ENCODE data around the gene SLC24A3. TPM values are rescaled to one million over a fixed set of nuclear protein-coding genes. Genes with fewer than 3 reads are reported as not detected.
A peak's percentile ranks its signal among the peaks of the same experiment; 100 is the strongest.
"Not testable (repeated sequence)": the region's sequence is repeated elsewhere in the genome, so short reads cannot be mapped to it uniquely, and the experiment has no call there.

Gene SLC24A3
- total RNA-seq, 1 experiment from 2014 or later: 0.04 TPM

DNA sequence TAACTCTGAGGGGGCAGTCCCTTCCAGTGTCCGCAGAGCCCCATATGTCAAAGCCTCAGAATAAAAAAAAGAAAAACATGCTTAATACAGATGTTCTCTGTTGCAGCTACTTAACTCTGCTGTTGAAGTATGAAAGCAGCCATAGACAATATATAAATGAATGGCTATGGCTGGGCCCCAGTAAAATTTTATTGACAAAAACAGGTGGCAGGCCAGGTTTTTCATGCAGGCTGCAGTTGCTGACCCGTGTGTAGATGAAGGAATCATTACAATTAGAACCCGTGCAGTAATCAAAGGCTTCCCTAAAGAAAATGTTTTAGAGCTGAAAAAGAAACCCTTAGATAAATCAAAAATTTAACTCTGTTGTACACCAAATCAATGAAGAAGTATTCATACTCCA is 532.7 kb downstream of the SLC24A3 start:
- DNase-seq (ENCODE audit: low spot score): no peak

DNA sequence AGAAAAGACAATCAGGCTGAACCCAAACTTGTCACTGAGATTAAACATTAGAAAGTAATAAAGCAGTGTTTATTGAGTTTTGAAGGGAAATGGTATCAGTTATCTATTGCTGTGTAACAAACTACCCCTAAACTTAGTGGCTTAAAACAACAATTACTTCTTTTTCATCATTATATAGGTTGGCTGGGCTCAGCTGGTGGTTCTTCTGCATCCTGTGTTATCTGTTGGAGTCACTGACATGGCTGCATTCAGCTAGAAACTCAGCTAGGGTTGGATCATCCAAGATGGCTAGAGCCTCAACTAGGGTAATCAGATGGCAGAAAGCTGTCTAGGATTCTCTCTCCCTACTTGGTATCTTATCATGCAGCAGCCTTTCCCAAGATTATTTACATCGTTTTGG is 533.1 kb downstream of the SLC24A3 start:
- no peak for DNase-seq (ENCODE audit: low spot score)

DNA sequence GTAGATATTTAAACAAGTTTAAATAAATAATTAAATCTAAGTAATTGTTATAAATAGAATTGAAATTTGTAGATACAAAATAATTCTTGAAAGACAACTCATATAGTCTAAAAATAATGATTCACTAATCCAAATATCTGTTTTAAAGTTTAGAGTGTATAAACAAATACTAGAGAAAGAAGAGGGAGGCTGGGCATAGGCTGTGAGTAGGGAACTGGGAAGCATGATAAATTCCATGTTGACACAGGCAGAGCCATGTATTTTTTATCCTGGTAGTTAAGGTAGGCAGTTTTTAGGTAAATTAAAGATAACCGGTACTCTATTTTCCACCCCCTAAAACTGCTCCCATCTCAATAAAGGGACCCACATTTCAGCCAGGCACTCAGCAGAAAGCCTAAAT is 534.0 kb downstream of the SLC24A3 start:
- DNase-seq (ENCODE audit: low spot score): no peak

DNA sequence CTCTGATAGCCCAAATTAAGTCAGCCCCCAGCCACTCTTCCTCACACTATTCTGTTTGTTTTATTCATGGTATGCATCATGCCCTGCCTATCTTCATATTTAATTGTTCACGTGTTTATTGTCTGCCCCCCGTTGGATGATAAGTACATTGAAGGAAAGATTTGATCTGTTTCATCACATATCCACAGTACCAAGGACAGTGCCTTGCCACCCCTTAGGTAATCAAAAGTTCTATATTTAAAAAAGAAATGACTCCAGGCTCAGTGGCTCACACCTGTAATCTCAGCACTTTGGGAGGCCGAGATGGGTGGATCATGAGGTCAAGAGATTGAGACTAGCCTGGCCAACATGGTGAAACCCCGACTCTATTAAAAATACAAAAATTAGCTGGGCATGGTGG is 535.5 kb downstream of the SLC24A3 start:
- no peak for DNase-seq (ENCODE audit: low spot score)

DNA sequence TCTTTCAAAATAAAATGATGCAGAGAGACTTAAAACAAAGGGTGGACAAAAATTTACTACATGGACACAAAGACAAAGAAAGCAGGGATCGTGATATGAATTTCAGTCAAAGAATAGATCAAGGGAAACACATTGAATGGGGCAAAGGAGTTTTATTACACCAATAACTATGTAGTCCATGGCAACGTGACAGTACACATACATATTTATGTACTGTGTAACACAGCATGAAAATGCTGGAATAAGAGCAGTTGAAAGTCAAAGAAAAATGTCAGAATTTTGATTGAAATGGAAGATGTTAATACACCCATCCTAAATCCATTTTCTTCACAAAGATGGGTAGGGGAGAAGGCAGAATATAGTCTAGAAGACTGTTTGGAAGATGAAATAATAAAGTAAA is 536.2 kb downstream of the SLC24A3 start:
- DNase-seq (ENCODE audit: low spot score): no peak

DNA sequence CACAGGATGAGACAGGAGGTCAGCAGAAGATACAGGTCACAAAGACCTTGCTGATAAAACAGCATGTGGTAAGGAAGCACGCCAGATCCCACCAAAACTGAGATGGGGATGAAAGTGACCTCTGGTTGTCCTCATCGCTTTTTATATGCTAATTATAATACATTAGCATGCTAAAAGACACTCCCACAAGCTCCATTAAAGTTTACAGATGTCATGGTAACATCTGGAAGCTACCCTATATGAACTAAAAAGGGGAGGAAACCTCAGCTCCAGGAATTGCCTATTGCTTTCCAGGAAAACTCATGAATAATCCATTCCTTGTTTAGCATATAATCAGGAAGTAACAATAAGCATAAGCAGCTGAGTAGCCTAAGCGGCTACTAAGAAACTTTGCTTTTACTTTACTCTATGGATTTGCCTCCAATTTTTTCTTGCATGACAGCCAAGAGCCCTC is 537.2 kb downstream of the SLC24A3 start:
- DNase-seq (ENCODE audit: low spot score): no peak

DNA sequence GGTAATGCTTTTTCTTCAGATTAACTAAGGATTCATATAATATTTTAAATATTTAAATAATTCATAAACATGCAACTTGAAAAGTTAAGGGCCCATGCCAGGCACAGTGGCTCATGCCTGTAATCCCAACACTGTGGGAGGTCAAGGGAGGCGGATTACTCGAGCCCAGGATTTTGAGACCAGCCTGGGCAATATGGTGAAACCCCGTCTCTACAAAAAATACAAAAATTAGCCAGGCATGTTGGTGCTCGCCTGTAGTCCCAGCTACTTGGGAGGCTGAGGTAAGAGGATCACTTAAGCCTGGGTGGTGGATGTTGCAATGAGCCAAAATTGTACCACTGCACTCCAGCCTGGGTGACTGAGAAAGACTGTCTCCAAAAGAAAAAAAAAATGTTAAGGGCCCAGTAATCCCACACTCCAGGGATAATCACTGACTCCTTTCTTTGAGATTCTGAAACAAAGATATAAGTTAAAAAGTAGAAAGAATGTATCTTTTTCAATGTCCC is 537.7 kb downstream of the SLC24A3 start:
- DNase-seq (ENCODE audit: low spot score): no peak

DNA sequence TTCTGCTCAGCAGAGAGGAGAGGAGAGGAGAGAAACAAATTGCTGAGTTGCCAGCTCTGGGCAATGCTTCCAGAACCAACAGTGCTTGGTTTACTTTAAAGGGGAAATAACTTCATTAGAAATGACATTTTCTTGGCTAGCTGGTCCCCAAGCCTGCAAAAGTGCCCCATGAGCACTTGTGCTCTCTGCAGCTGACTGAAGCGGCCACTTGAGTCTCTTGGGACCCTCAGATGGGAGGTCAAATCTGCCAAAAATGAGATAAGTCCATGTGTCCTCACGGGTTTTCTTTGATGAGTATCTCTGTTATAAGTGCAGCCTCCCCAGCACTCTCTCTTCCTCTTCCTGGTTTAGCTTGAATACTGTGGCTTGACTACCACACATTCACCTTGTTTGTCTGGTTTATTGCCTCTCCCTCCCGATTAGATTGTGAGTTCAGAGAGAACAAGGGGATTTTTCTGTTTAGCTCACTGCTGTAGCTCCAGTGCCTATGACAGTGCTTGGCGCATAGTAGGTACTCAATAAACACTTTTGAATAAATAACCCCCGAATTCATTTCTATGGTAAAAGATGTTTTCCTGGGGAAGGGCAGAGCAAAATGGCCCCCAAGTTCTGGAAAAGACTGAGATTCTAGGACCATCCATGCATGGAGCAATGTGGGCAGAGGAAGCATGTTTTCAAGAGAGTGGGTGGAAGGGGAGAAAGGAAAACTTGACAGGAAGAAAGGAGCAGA is 538.6 kb downstream of the SLC24A3 start:
- DNase-seq (ENCODE audit: low spot score): no peak

DNA sequence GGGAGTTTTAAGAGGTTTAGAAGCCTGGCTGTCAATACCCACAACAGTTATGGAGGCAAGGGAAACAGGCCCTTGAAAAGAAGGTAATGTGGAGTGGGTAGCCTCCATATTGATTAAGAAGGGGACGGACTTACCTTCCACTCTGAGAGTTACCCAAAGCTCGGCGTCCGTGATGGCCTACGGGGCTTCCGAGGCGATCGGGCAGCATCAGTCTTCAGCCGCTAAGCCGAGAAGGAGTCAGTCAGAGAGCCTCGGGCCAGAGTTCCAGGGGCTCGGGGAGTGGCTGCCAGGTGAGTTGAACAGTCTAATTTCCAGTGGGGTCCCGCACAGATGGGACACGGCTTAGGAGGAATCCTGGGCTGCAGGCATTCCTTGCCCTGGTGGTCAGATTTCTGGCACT is 541.8 kb downstream of the SLC24A3 start:
- not testable (repeated sequence) for DNase-seq (ENCODE audit: low spot score)

DNA sequence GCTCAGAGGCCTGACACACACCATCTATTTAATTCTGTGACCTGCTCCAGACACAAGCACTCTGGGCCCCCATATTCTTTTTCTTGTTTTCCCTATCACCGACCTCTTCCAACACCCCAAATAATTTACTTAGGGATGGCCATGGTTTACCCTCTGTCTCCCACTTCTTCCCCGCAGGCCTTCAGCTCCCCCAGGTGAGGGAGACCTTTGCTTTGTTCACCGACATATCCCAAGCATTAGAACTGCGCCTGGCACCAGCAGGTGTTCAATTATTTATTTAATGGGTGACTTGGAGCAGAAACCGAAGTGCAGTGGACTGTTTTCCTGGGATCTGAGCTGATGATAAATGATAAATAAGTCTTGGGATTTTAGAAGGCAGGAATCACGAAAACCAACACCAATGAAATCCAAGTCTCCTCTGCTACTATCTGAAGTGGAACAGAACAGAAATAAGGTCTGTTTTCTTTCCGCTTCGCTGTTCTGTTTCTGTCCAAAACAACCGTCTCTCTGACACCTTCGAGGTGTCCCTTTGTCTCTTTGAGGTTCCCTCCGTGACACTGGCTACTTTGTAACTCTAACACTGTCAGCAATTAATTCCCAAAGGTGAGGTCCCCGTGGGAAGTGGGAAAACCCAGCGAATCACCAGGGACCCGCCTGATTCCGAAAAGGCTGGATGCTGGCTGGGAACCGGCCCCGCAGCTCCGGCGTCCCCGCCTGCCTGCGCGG is 544.5 kb downstream of the SLC24A3 start:
- DNase-seq (ENCODE audit: low spot score): no peak

DNA sequence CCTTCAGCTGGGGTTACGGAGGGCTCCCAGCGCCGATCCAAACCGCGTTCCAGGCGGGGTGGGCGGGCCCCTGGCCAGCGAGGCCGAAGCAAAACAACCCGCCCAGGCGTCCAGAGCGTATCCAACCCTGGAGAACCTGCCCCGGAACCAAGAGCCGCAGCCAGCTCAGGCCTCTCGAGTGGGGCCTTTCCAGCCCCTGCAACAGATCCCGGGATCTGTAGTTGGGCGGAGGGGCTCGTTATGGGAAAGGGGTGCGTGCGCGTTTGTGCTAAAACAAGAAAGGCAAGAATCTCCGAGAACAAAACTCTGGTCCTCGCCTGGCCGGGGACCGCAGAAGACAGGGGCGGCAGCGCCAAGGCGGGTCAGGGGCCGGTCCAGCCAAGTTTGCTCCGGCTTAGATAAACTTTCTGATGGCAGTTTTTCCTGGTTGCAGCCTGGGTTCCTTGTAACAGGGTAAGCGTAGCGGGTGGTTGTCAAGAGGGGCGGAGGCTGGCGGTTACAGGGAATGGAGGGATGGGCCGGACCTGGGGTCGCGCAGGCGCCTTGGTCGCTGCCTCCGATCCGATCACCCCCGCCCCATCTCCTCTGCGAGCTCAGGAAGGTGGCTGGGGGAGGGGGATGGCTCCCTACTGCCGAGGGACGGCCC is 545.2 kb downstream of the SLC24A3 start:
- peak; percentile 94 for DNase-seq (ENCODE audit: low spot score)

DNA sequence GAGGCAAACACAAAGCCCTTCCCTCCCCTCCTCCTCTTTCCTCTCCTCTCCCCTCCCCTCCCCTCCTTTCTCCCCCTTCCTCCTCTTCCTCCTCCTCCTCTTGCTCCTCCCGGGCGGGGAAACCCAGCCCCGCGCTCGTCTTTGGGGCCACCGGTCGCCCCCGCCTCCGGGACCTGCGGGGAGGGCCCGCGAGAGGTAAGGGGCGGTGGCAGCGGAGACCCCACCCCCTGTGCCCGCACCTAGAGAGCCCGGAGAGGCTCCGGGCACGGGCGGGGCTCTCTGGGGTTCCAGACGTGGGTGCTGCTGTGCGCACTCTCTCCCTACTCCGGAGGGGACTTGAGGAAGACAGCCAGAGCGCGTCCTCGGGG is 545.7 kb downstream of the SLC24A3 start, which contains the start of gene RIN2:
TSS of gene RIN2 (plus strand) at position 126 of the 368 bp plus-strand sequence. CDS start 131,344 bp downstream, outside the sequence.
- no peak for DNase-seq (ENCODE audit: low spot score)

DNA sequence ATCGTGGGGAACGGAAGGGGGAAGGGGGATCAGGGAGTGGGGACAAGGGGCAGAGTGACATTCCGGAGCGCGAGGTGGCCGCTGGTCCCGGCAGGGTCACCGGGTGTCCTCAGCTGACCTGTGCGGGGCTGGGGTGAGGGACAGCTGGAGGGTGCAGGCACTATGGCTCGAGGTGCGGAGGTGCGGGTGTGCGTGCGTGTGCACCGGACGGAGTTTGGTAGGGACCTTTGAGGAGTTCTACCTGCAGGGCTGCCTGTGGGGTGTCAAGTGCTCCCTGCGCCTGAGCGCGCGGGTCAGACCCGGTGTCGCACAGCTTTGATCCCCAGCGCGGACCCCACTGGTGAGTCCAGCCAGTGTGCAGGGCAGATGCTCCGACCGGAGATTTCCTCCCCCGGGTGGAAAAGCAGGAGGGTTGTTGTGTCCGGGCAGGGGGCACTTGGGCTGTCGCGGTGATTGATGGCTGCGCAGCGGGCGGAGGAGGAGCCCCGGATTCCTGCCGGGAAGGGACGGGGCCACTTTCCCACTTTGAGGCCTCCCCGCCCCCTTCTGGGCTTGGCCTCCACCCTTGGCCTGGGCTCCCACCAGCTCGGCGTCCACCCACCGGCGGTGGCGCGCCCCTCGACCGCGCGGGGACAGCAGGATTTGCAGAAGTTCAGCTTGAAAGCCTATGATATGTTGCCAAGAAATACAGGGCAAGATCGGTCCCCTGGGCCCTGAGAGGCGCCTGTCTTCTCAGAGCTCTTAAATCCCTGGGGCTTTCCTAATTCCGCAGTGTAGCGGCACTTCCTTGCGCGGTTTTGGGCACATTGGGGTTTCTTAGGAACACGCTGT is 546.3 kb downstream of the SLC24A3 start:
- peak; percentile 53 for DNase-seq (ENCODE audit: low spot score)

DNA sequence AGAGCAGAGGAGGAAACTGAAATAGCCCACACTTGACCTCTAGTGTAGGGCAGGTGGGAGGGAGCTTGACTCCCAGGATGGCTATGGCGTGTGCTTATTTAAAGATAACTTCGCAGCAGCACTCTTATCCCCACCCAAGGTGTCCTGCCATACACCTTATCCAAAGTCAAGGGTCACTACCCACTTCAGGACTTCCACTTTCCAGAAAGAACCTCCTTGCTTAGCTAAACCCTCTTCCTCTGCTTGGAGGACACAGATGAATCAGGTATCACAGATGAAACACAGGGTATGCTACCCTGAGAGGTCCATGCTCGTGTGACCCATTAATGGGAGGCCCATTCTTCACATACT is 547.9 kb downstream of the SLC24A3 start:
- no peak for DNase-seq (ENCODE audit: low spot score)

DNA sequence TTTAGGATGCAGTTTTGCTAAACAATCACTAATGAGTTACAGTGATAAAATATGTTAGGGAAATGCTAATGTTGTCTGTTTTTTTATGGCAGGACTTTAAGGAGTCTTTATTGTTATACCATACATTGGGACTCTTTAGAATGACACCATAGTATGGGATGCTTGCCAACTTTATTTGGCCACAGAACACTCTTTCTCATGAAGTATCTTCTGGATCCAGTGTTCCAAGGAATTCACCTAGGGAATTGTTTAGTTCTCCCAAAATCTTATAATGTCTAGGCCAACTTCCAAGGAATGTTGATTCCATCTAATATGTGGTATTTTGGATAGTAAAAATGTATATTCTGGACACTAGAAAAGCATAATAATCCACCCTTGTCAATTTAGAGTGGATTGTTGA is 548.9 kb downstream of the SLC24A3 start:
- no peak for DNase-seq (ENCODE audit: low spot score)

DNA sequence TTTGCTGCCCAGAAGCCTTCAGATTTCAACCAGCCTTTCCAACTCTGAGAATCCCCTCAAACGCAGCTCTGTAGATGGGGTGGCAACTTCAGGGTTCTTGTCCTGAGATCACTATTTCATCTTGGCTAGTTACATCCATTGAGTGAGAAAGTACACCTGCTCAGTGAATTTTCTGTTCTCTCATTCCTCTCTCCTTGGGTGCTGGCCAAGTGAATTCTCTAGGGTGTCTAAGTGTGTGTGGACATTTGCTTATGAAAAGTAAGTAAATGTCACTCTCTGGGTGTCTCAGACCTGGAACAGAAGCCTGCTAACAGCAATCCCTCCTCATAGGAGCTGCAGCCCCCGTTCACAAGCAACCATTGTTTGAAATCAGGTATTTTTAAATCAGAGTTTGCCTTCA is 549.4 kb downstream of the SLC24A3 start:
- DNase-seq (ENCODE audit: low spot score): no peak

DNA sequence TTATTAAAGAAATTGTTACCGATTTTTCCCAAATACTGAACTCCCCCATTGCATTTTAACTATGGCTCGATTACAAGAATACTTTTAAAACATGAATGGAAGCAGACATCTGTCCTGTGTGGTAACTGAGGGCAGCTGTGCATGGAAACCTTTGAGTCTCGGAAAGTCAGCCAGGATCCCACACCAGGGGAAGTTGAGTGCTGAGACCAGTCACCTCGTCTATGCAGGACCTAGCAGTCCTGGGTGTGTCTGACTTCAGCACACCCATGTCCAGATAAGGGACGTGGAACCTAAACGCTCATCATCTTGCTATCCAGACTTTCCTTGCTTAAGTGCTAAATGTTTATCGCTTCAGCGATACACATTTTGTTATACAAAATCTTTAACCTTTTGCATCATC is 551.8 kb downstream of the SLC24A3 start:
- DNase-seq (ENCODE audit: low spot score): no peak

DNA sequence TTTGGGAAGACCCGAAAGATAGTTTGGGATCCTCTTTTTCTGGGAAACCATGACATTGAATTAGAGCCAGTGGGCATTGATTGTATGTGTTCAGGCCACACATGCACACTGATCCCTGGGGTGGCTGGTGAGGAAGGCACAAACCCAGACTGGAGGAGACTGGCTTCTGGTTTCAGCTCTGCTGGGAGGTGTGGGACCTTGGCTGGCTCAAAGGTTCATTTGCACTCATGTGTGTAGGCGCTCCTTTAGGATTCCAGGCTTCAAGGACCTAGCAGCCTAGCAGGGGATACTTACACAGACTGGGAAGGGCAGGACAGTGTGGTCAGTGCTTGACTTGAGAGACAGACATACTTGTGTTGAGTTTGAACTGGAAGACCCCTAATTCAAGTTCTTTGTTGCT is 552.8 kb downstream of the SLC24A3 start:
- no peak for DNase-seq (ENCODE audit: low spot score)

DNA sequence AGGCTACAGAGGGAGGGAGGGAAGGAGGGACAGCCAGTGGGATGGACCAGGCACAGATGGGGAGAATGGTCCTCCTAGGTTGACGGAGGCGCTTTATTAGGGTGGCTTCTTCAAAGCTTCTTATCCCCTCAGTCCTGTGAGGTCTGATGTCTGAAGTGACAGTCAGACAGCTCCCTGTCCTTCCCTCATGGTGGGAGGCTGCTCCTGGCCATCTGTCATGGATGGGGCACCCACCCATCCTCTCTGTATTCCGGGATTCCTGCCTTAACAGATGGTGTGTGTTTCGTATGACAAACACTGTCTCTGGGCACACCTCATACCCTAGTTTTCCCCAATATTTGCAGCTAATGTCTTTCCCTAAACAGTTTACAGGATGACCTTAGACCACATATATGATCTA is 553.5 kb downstream of the SLC24A3 start:
- no peak for DNase-seq (ENCODE audit: low spot score)

DNA sequence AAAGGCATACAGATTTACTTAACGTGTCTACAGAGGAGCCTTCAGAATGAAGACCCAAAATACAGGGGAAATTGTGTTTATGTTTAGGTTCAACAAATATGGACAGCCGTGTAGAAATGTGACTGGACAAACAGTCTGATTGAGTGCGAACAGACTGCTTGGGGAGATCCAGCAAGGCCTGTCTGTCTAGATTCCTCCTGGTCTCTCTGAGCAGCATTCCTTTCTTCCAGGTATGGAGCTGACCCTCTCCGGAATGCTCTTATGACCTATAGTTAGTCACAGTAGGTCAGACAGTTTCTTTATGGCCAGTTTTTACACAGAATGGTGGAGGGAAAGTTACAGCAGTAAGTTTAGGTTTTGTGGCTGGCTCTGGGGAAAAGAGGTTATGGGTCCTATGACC is 554.6 kb downstream of the SLC24A3 start:
- no peak for DNase-seq (ENCODE audit: low spot score)

DNA sequence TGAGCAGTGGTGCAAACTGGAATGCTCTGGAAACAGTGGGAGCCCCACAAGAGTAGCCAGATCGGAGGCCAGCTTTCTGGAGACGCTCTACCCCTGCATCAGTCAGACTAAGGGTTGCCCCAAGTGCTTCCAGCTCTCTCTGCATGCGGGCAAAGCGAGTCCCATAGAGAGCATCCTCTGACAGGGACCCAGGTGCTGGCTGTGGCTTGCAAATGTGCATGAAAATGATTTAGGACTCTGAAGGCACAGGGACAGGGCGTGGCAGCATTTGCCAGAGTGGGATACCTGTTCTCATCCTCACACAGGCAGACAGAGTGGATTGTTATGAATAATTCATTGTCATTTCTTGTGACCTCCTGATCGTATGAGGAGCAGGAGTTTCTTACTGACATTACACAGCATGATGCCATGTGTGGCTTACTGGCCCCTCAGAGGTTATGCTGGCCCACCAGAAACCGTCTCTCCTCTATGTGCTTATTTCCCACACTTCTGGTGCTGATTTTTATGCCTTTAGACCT is 555.9 kb downstream of the SLC24A3 start:
- no peak for DNase-seq (ENCODE audit: low spot score)

DNA sequence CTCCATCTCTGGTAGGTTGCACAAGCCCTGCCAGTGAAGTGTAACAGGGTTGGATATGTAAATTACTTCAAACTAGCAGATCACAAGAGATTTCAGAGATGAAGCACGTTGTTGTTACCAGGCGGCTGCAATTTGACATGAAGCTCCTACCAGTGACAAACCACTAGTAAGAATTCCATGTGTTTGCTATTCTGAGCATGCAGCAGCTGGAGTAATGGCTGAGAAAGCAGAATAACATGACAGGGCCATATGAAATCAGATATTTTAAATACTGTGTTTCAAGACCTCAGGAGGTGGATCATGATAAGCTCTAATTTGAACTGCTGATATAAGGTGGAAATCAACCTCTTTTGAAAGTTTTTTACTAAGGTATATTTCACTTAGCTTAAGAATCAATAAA is 557.1 kb downstream of the SLC24A3 start:
- no peak for DNase-seq (ENCODE audit: low spot score)
